GM19372 (cell line): ENCODE data around the gene SPOCD1.

Source experiments
- ATAC-seq: cut with Tn5 transposase; IDR thresholded peaks from one replicate; pipeline ENCODE4 v1.9.1; 2021; ENCODE audit warnings: mild to moderate bottlenecking, low read depth, moderate library complexity; ENCODE audit not compliant: unreplicated experiment

The SPOCD1 gene

DNA sequence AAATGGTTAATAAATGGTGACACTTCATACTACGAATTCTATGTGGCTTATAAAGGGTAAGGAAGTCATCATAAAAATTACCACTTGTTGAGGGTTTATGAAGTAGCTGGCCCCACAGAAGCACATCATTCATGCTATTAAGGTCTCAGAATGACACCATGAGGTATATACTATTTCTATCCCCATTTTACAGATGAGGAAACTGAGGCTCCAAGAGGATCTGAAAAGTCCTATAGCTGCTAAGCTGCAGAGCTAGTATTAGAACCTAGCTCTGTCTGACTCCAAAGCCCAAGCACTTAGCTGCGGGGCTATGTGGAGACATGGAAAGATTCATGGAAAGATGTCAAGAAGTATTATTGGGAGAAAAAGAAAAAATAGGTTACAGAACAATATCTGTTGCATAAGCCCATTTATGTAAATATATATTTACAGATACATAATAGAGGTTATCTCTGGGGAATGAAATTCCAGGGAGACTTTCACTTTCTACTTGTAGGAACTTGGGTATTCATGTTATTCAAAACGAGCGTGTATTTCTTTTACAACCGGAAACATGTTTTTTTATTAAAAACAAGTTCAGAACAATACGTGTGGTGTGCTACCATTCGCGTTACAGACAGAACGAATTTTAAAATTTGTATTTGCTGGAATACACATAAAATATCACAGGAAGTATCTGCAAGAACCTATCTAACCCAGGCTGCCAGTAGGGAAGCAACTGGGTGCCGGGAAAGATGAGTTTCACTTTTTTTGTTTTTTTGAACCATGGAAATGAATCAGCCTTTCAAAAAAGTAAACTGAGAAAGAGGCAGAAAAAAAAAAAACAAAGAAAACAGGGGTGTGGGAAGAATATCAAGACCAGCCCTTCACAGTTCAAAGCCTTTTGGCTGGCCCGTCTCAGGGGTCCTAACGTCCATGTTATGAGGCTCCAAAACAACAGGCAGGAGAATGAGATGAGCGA, 13.4 kb downstream of the SPOCD1 start:
- no peak for ATAC-seq

DNA sequence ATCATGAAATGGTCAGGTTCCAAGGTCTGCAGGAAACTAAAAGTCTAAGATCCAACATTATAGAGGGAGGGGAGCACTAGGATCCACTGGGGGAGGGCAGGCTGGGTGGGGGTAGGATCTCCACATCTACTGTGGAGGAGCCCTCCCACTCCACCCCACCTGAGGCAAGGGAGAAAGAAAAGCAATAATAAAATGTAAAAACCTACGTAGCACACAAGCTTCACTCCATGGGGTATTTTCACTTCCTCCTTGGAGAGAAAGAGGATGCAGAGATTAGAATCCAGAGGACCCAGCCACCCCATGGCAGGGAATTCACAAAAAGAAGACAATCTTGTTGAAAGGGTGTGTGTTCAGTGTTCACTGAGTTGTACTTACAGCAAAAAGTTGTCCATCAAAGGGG, 14.4 kb downstream of the SPOCD1 start:
- no peak for ATAC-seq

DNA sequence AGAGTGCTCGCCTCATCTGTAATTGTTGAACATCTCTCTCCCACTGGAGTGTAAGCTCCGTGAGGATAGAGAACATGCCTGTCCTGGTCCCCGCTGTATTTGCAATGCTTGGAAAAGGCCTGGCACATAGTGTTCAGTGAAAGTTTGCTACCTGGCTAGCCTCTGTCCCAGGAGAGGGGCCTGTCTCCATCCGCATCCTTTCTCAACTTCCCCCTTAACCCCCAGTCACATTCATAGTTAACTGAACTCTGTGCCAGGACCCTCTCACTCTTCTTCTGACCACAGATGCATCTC, 15.2 kb downstream of the SPOCD1 start:
- no peak for ATAC-seq

DNA sequence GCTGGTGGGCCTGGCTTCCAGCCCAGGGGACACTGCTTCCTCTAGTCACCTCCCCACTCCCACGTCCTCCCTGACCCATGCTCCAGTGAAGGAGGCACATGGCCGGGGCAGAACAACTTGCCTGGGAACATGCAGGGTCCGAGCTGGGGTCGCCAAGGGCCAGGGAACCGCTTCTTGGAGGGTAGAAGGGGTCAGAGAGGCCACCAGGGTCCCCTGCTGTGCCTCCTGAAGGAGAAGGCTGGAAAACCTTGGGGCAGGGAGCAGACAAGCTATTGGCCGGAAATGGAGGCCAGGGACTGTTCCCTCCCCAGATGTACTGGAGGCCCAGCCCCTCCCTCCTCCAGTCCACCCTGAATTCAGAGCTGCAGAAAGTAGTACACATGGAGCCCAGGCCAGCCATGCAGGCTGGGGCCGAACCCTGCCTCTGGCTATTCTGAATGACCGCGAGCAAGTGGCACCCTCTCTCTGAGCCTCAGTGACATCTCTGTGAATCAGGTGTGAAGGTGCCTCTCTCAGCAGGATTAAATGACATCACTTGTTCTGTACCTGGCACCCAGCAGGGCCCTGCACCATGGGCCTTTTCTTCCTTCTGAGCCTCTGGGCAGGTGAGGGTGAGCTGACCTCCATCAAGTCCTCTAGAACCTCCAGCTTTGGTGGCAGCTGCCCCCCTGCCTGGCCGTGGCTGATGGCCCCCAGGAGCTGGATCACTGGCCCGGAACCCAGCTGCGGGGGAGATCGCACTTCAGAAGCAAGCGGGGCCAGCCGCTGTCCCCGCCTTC, 15.7 kb downstream of the SPOCD1 start:
- no peak for ATAC-seq

DNA sequence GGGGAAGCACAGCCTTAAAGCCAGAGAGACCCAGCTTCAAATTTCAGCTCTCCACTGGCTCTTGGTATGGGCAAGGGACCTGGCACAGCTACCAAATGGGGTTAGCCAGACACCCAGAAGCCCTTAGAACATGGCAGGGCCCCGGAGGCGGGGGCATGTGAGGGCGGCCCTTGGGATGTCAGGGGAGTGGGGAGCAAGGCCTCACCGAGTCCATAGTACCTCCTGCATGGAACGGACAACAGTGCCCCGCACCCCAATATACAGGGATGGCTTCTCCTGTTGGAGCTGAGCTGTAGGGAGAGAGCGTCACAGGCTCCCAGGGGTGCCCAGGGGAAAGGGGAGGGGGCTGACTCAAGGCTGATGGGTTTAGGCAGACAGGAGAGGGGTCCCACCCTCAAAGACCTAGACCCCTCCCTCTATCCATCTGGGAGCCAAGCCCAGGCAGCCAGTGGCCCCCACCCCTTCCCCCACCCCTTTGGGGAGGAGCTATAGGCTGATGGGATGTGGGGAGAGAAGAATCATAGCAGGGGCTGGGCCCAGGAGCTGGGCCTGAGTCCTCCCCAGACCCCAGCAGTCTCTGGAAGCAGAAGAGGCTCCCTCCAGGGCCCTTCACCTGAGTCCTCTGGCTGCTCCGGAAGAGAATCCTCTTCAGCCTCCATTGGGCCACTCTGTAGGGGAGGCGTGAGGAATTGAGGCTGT, 16.5 kb downstream of the SPOCD1 start:
- ATAC-seq: no peak

DNA sequence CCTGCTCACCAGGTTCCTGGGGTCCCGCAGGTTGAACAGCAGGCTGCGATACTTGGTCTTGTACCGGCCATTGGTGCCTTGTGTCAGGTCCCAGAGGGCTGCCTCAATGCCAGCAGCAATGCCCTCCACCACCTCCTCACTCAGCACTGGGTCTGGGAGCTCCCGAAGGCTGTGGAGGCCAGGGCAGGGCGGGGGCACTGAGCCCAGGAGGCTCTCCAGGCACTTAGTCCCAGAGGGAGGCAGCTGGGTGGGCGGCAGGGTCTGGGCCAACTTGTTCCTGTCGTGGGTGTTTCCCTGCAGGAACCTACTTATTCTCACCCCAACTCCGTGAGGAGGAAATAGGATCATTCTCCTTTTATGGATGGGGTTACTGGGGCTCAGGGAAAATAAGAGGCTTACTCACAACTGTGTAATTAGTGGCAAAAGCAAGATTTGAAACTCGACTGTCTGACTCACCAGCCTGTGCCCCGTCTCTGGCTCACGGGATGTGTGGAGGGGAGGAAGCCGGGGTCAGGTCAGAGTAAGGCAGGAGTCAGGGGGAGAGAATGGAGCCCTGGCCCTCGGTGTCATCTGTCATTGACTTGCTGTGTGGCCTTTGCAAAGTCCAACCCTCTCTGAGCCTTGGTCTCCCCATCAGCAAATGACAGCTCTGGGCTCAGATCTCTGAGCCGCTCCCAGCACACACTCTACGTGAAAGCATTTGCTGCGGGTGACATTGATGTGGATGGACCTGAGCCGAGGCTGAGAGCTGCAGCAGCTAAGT, 17.2 kb downstream of the SPOCD1 start:
- ATAC-seq: no peak

DNA sequence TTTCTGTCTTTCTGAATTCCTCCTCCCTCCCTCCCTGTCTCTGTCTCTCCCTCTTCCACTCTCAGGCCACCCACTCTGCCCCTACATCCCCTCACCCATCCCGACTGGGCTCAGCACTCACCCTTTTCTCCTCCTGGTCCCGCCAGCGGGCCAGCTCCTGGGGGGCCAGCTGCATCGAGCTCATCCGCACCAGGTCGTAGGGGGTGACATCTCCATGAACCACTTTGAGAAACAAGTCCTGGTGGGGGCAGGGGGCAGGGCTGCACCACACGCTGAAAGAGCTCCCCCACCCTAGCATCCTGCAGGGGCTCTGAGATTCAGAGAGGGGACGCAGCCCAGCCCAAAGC, 17.8 kb downstream of the SPOCD1 start:
- ATAC-seq: no peak

DNA sequence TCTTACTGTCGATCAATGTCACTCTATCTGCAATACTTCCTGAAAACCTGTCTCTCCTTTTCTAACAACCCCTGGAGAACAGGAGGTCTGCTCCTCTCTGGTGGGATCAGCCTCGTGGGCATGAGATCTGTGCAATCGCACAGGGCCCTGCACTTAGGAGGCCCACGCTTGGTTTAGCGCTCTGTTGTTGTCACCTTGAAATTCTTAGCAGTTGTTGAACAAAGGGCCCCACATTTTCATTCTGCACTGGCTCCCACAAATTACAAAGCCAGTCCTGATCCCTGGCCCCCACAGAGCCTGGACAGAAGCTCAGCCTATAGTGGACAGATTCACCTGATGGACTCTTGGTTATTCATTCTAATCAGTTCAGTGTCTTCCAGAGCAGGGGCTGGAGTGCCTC, 18.6 kb downstream of the SPOCD1 start:
- ATAC-seq: no peak

DNA sequence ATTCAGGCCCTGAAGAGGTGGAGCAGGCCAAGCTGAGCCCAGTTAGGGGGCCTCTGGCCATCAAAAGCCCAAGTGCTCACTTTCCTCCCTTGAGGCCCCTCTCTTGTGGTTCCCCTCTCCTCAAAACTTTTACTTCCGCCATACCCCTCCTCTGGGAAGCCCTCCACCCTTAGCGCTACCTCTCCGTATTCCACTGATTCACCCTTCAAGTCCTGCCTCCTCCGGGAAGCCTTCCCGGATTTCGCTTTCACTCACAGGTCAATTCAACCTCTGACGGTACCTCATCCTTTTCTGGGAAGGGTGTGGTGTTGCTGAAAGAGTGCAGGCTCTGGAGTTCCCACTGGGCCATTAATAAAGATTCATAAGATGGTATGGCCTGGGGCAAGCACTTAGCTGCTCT, 19.1 kb downstream of the SPOCD1 start:
- ATAC-seq: no peak

DNA sequence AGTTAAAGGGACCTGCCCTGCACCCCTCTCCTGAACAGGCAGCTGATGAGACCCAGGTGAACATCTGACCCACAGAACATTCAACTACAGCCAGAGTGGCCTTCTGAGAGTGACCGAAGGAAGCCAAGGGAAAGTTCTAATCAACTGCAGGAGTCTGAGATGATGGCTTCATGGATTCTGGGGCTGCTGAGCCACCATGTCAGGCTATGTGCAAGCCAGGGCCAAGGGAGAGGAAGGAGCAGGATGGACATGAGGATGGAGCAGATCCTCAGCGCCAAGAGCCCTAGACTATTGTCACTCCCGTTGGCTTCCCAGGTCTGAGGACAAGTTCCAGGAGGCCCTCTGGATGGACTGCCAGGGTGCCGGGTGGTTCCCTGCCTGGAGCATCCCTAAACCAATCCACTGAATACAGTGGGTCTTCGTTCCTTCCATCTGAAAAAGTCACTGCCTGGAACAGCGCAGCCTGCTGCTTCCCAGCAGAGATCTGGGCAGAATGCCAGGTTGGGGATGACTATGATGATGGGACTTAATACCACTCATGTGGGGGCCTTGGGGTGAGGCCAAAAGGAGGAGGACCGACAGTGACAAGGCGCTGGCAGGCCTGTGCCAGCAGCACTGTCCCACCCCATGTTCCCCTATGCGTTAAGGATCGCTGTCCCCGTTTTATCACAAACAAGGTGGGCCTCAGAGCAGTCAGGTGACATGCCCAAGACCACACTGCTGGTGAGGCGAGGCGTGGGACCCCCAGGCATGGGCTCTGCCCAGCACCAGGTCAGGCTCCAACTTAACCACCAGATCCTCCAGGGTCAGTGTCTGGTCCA, 19.8 kb downstream of the SPOCD1 start:
- no peak for ATAC-seq

DNA sequence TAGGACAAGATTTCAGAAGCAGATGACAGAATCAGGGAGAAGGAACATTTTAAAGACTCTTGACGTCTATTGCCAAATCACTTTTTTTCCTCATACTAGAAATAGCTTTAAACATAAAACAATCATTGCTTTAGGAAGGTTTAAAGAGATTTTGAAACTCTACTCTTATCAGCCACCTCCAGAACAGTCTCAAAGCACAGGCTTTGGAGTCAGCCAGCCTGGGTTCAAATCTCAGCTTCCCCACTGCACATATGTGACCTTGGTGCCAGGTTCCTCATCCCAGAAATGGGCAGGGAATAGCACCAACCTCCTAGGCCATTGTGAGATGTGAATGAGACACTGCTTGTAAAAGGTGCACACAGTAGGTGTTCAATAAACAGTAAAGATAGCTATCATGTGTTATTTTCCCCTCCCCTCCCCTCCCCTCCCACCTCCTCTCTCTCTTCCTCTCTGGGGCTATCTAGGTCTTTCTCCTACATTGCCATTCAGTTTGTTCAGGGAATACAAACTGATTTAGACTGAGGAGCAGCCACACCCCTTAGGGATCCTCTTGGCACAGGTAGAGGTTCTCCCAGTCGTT, 20.6 kb downstream of the SPOCD1 start:
- no peak for ATAC-seq

DNA sequence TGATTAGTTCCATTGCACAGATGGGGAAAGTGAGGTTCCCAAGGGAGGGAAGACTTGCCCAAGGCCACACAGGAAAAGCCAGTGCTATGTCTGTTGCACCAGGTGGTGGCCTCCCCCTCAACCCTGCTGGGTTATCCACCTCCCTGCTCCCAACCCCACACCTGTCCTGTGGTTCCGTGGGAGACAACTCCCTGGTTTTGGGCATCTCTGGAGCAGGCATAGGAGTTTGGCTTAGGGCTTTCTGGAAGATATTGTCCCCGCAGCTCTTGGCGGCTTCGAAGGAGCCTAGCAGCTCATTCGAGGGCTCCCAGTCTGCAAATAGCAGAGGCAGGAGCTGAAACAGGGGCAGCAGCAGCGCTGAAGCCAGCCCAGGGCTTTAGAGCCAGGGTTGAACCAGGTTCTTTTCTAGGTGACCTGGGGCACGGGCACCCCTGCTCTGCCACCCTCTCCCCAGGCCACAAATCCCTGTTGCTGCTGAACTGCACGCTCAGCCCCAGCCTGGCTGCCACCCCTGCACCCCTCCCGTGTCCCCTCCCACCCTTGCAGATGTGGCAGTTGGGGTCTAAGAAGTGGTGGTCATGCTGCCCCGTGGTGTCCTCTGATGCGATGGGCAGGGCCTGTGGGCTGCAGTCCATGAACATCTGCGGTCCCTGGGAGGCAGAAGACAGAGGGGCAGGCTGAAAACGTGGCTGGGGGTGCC, 22.1 kb downstream of the SPOCD1 start:
- no peak for ATAC-seq

DNA sequence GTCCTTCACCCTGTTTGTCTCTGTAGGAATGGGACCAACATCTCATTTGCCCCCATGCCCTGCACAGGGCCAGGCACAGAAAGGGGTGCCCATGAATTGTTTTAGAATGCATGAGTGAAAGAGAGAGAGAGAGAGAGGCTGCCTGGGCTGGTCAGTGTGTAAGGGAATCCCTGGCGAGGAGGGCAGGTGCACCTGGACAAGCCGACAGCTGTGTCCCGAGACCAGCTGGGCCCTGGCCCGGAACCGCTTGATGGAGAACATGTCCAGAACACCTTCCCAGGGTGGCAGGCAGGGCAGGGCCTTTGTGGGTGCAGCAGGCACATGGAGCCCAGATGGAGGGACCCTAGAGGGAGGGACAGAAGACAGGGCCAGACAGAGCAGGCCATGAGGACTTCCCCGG, 22.7 kb downstream of the SPOCD1 start:
- no peak for ATAC-seq

DNA sequence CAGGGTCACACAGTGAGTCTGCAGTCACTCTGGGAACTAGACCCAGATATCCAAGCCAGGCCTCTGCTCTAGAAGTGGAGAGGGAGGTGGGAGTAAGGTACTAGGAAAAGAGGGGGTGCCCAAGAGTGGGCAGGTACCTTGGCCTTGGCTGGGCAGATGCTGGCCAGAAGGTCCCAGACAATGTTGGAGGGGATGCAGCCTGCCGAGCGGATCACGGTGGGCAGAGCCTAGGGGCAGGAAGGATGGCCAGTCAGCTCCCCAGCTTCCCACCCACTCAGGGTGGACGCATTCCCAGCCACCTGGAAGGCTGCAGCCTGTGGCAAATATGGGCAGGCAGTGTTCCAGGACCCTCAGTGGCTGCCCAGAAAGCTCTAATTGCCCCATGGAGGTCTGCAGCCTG, 23.3 kb downstream of the SPOCD1 start:
- no peak for ATAC-seq

DNA sequence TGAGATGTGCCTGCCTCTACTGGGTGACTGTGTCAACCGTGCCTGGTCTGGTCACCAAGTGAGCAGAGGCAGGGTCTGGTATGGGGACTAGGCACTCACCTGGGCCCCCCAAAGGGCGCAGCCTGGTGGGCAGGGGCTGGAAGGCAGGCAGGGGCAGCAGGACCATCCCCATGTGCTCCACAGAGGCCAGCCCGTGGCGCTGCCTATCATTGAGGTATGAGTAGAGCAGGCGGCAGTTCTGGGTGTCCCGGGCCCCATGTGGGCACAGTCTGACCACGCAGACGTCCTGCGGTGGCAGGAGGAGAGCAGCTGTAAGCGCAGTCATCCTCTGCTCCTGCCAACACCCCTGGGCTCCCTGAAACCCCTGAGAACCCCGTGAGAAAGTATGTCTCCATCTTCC, 23.7 kb downstream of the SPOCD1 start:
- ATAC-seq: no peak

DNA sequence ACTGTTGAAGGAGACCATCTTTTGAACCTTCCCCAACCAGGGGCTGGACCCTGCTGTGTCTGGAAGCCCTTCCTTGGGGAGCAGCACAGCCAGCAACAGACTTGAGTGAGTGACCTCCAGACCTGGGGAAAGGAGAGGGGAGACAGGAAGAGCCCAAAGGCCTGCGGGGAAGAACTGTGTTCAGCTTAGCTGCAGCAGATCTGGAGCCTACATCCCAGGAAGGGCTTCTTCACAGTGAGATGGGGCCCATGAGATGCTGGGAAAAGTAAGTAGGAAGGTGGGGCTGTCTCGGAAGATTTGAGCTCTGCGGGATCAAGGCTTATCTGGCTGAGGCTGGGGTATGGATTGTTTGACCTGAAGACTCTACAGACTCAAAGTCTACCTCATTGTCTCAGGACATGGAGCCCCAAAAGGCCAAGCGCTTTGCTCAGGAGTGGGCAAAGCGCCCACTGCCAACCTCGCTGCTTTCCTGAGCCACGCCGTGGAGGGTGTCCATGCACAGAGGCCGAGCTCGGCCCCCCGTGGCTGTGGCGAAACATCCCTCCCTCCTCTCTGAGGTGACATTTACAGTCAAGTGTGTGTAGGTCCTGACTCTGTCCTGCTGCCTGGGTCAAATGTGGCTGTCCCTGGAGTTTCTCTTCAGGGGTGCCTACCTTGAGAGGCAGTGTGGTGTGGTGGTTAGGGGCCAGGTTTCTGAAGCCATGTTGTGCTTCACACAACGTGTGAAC, 24.5 kb downstream of the SPOCD1 start:
- no peak for ATAC-seq

DNA sequence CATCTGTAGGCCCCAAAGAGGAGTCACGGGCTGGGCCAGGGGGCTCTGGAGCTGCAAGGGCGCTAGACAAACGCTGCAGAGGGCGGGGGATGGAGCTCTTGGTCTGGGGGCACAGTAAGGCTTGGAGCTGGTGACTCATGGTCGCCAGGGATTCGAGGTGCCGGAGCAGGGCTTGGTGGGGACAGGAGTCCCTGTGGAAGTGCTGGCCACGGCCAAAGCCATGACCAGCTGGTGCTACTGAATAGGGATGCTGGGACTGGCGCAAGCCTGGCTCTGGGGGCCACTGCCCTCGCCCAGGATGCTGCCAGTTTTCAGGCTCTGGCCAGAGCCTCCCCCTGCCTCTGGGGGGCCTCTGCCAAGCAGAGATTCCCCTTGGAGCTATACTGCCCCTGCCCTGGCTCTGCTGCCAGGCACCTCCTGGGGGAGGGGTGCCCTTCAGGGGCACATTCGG, 25.2 kb downstream of the SPOCD1 start:
- no peak for ATAC-seq

DNA sequence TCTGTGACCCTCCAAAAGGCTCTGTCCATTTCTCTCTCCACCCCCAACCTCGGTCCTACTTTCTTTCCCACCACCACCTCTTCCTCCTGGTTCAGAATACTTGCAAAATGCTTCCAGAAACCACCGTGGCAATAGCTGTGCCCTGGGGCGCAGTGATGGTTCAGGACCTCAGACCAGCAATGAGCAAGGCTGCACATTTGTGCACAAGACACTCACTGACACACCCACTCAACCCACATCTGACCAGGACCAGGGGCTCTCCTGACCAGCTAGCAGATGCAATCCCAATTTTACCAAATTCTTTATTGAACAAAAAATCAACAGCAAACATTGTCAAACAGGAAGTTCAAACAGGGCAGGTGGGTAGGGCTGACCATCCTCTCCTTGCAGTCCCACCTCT, 25.7 kb downstream of the SPOCD1 start:
- no peak for ATAC-seq
